ENCODE data around the gene DCHS1.

Gene DCHS1

GRCh38 chr11:6673523-6674218 lies 18.1 kb upstream of the DCHS1 start:
- DNase-seq (ENCODE audit: low spot score) = no peak

GRCh38 chr11:6671991-6672390 lies 16.4 kb upstream of the DCHS1 start:
- DNase-seq (ENCODE audit: low spot score) = no peak

- no peak for DNase-seq (ENCODE audit: low spot score)
These were observed 14.7 kb upstream of the DCHS1 start for GRCh38 chr11:6670202-6670830.

GRCh38 chr11:6667733-6668374 lies 12.2 kb upstream of the DCHS1 start:
- peak; percentile 33 for DNase-seq (ENCODE audit: low spot score)

- no peak for DNase-seq (ENCODE audit: low spot score)
These were observed 10.9 kb upstream of the DCHS1 start for GRCh38 chr11:6666302-6667183.

GRCh38 chr11:6664551-6664950 lies 8.9 kb upstream of the DCHS1 start:
- no peak for DNase-seq (ENCODE audit: low spot score)

- no peak for DNase-seq (ENCODE audit: low spot score)
These were observed 8.3 kb upstream of the DCHS1 start for GRCh38 chr11:6663794-6664469.

GRCh38 chr11:6660712-6661111 lies 5.1 kb upstream of the DCHS1 start:
- DNase-seq (ENCODE audit: low spot score) = no peak

GRCh38 chr11:6658647-6659046 lies 3.0 kb upstream of the DCHS1 start:
- no peak for DNase-seq (ENCODE audit: low spot score)

- no peak for DNase-seq (ENCODE audit: low spot score)
These were observed 1.7 kb upstream of the DCHS1 start for GRCh38 chr11:6657346-6657745.

GRCh38 chr11:6656936-6657335 lies 1.3 kb upstream of the DCHS1 start:
- no peak for DNase-seq (ENCODE audit: low spot score)

GRCh38 chr11:6656584-6656915 lies 941 bp upstream of the DCHS1 start:
- DNase-seq (ENCODE audit: low spot score) = no peak

GRCh38 chr11:6655020-6655789 lies 404 bp downstream of the DCHS1 start:
- no peak for DNase-seq (ENCODE audit: low spot score)

GRCh38 chr11:6654281-6655019 lies 1.2 kb downstream of the DCHS1 start:
- peak; percentile 33 for DNase-seq (ENCODE audit: low spot score)

- DNase-seq (ENCODE audit: low spot score) = no peak
These were observed 2.0 kb downstream of the DCHS1 start for GRCh38 chr11:6653656-6654055.

- DNase-seq (ENCODE audit: low spot score) = no peak
These were observed 2.5 kb downstream of the DCHS1 start for GRCh38 chr11:6653097-6653496.

- no peak for DNase-seq (ENCODE audit: low spot score)
These were observed 3.4 kb downstream of the DCHS1 start for GRCh38 chr11:6652182-6652581.

- no peak for DNase-seq (ENCODE audit: low spot score)
These were observed 4.6 kb downstream of the DCHS1 start for GRCh38 chr11:6650980-6651379.

- no peak for DNase-seq (ENCODE audit: low spot score)
These were observed 5.5 kb downstream of the DCHS1 start for GRCh38 chr11:6650104-6650503.

GRCh38 chr11:6648501-6648900 lies 7.1 kb downstream of the DCHS1 start:
- DNase-seq (ENCODE audit: low spot score) = no peak

GRCh38 chr11:6647836-6648235 lies 7.8 kb downstream of the DCHS1 start:
- DNase-seq (ENCODE audit: low spot score) = no peak

Measured in pons (tissue), 1 donor.